GM18507 (cell line): ENCODE results near the gene FKBP10.

Experiments used
- DNase-seq: peaks from one replicate; pipeline ENCODE4 v3.0.0; 2011; ENCODE audit warnings: low read depth; ENCODE audit not compliant: insufficient read length; ENCODE audit errors: extremely low spot score
- FAIRE-seq: peaks from 2 replicates; lab custom pipeline; 2011; peaks lifted over from hg19 to GRCh38; lab: Jason Lieb, UNC

Gene FKBP10

DNA sequence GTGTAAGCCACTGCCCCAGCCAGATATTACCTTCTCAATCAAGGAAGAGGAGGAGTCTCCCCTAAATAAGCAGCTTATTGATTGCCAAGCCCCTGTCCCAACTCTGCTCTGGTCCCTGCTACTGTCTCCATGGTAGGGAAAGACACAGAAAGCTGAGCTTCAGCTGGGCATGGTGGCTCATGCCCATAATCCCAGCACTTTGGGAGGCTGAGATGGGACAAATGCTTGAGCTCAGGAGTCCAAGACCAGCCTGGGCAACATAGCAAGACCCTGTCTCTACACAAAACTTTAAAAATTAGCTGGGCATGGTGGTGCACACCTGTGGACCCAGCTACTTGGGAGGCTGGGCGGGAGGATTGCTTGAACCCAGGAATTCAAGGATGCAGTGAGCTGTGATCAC lies 32.9 kb upstream of the FKBP10 start:
- FAIRE-seq (no peak), DNase-seq (no peak)

DNA sequence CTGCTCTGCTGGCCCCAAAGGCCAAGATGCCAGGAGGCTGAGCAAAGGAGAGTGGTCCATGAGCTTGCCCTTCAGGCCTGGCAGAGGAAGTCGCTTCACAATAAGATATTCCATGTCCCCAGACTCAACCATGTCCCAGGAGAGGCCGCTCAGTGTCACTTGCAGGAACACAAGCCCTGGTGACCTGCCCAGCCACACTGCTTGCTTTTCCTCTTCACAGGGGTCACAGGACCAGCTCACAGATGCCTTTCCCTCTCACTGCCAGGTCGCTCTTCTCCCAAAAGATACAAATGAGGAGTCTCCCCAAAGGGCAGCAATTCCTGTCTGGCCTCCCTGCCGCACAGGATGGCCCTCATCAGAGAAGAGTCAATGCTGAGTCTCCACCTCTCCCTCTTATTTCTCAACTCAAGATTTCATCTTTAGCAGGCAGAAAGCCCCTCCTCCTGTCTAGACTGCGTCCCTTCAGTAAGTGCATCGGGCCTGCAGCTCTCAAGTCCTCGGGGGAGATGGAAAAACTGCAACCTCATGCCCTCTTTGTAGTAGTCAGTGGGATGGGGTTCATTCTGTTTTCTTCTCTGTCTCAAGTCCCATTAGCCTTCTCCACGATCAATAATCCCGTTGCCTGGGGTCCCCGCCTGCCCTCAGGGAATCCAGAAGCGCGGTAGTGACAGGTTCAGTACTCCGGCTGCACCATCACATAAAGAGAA lies 31.2 kb upstream of the FKBP10 start:
- FAIRE-seq (no peak), DNase-seq (no peak)

DNA sequence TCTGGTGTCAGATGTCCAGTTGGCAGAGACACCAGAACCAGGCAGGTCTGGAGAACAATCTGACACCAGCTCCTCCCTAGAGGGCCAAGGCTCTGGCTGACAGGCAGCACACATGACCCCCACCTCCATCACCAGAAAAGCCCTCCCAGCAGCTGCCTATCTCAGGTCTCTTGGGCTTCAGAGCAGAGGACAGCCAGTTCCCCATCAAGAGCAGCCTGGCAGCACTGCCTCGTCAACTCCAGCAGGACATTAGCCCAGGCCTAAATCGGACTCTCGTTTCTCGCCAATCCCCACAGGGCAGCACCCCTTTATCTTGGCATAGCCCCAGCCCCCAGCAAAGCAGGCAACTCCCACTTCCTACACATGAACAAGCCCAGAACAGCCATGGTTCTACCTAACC lies 30.7 kb upstream of the FKBP10 start:
- FAIRE-seq (no peak), DNase-seq (no peak)

DNA sequence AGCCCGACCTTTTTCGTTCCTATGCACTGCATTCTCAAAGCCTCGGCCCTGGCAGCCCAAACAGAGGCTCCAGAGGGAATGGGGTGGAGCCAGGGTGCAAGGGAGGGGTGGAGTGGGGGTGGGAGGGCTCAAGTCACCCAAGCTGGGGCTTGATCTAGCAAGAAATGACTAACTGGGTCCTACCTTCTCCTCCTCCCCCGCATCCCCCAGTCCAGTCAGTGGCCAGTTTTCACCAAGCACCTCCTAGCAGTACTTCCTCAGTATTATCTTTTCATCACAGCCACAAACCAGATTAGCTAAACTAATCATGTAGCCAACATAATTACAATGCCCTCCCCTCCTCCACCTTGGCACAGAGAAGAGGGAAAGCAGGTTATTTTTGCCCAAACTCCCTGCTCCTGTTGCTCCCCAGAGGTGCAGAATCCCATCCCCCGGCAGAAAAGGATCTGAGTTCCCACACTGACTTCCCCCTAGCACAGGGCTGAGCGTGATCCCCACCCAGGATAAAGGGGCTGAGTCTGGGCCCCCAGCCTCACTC lies 28.5 kb upstream of the FKBP10 start:
- FAIRE-seq (no peak), DNase-seq (no peak)

DNA sequence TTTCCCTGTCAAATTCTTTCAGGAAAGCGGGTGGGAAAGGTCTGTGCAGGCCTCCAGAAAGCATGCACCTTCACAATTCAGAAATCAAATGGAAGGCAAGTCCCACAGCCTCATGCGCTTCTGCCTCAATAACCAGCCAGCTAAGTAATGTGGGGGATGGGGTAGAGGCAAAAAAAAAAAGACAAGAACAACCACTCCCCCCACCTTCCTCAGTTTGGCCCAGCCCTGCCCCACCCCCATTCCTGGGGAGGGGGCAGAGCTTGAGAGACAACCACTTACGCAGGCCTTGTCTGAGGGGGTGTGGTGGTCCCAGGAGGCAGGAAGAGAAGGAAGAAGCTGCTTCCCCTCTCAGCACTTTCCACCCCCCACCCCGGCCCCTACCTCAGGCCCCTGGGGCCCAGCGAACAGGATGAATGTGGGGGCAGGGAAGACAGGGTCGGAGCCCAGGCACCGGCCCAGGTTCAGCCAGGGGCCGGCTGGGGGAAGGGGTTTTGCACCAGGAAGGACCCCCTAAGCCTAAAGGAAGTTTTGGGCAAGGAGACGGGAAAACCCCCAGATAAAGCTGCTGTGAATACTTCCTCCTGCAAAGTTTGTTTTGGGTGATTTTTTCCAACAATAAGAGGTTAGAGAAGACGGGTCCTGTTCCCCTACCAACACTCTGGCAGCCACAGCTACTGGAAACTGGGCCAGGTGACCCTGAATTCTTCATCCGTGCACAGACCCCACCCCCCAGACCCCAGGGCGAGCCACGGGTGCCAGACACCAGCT lies 27.5 kb upstream of the FKBP10 start:
- DNase-seq (no peak), FAIRE-seq (no peak)

DNA sequence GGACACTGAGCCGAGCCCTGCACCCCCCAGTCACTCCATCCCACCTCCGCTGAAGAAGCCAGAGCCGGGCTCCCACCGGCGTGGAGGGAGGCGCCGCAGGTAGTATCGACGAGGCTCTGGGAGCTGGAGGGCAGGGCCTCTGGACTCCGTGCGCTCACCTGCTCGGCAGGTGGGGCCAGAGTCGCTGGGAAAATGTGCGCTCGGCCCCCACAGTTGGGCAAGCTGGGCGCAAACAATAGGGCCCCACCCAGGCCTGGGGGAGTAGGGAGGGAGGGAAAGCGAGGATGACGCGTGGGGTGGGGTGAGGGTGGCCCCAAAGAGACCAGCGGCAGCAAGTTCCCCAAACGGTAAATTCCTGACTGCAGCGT lies 27.0 kb upstream of the FKBP10 start:
- FAIRE-seq (no peak), DNase-seq (no peak)

DNA sequence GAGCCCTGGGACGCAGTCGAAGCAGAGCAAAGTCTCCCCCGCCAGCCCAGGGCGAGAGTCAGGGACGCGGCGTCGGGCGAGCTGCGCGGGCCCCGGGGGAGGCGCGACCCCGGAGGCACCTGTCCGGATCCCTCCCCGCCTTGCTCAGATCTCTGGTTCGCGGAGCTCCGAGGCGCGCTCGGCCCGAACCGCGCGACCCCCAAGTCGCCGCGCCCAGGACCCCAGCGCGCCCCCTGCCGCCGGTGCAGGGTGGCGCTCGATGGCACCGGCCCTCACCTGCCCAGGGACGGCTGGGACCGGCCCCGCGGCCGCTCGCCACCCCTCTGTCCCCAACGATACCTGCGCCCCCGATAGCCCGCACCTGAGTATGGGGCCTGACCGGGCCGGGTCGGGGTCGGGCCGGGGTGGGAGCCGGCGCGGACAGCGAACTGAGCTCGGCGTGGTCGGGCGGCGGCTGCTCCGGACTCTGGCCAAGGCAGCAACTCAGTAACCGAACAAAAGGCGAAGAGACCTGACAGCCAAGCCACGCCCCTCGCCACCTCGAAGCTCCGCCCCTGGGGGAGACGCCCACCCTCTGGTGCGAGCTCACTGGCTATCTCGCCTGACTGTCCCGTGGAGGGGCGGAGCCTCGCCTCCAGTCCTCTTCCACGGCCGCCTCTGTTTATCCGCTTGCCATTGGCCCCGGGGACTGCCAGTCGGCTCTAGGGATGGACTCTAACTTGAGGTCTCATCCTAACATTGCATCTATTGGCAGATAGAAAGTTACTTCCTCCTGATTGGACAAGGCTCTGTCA lies 26.4 kb upstream of the FKBP10 start, which contains the start of gene JUP:
Gene JUP, minus strand, starts transcription at position 485 of the 794 bp plus-strand sequence. CDS start 14,857 bp downstream, outside the sequence.
- FAIRE-seq = peak; percentile 87
- peak; percentile 94 for DNase-seq

DNA sequence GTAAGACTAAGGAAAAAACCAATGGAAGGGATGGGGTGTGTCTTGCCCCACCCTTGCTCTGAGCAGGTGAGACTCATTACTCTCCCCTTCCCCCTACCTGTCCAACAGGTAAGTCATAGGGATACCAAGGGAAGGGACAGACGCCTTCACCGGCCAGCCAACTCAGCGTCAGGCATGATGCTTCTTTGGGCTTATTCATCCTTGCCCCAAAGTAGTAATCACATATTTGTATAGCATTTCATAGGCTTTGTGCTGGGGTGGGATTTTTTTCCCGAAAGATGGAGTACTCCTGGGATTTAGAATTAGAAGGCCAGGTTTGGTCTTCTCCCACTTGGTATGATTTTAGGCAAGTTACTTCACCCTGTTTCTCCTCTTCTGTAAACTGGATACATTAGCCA lies 25.8 kb upstream of the FKBP10 start:
- DNase-seq = no peak
- FAIRE-seq = no peak

DNA sequence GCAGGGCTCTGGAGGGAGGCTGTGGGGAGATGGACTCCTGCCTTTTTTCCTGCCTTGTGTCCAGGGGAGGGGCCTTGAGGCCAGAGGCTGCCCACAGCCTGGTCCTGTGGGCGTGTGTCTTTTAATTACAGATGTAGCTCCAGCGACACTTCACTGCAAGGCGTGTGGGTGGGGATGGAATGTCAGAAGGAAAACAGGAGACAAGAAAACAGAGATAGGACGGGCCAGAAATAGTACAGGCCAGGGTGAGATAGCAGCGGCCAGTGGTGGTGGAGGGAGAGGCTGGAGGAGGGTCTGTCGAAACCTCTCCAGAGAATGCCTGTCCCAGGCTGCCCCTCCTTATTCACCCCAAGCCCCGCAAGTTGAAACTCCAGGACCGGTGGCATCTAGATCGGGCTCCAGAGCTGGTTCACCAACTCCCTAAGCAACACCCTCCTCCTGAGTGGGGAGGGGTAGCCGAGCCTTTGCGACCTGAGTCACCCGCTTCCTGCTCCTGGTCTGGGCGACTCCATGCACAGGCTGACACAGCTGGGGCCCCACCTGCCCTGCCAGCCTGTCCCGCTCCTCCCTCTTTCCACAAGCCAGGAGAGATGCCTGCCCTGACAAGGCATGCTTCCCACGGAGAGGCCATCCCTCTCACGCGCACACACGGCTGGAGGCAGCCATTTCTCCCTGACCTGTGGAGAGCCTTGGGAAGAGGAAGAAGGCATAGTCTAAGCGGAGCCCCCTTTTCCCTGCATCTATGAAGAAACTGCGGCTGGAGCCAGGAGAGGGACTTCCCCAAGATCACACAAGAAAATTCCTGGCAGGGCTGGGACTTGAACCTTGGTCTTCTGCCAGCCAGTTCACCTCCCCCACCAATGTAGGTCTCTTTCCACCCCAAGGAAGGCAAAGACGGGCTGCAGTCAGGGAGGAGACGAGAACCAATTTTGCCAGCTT lies 19.7 kb upstream of the FKBP10 start:
- DNase-seq = no peak
- no peak for FAIRE-seq

DNA sequence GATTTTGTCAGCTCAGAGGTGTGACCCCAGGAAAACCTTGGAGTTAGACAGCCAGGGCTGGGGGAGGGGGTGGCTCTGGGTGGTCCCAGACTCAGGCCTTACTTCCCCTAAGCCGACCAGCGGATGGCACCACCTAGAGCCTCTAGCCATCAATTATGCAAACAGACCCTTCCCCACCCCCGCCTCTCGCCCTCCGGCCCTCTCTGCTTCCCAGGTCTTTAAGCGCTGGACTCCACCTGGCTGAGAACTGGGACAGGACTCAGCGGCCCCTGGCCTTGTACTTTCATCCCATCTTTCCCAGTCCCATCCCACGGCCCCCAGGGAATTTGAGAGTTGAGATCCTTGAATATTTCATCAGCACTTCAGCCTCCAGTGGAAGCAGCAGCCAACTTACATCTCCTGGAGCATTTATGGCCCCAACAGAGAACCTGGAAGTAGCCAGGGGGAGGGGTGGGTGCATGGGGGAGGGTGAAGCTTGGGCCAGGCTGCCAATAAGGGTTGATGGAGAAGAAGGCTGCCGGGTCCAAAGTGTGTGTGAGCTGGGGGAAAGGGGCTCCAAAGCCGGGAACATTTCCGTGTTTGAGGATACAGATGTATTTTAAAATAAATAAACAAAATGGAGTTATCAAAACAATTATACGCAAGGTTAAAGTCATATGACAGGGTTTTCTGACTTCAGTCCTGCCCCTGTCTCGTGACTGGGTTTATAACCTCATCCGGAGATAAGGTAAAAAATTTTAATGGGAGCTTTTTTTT lies 18.8 kb upstream of the FKBP10 start:
- no peak for FAIRE-seq
- DNase-seq = no peak

DNA sequence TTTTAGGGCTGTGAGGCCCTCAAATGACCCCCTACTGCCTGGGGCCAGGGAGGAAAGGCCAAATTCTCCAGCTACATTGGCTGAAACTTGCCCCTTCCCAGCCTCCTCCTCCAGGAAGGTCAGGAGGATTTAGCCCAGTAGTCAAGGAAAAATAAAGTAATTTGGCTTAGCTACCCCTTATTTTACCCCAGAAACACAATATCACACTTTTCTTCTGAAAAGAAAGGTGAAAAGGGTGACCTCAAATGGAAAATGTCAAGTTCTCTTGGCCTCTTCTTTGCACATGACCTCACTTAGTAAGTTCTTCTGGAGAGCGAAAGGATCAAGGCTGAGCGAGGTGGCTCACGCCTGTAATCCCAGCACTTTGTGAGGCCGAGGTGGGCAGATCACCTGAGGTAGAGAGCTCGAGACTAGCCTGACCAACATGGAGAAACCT lies 18.2 kb upstream of the FKBP10 start:
- DNase-seq = no peak
- no peak for FAIRE-seq

DNA sequence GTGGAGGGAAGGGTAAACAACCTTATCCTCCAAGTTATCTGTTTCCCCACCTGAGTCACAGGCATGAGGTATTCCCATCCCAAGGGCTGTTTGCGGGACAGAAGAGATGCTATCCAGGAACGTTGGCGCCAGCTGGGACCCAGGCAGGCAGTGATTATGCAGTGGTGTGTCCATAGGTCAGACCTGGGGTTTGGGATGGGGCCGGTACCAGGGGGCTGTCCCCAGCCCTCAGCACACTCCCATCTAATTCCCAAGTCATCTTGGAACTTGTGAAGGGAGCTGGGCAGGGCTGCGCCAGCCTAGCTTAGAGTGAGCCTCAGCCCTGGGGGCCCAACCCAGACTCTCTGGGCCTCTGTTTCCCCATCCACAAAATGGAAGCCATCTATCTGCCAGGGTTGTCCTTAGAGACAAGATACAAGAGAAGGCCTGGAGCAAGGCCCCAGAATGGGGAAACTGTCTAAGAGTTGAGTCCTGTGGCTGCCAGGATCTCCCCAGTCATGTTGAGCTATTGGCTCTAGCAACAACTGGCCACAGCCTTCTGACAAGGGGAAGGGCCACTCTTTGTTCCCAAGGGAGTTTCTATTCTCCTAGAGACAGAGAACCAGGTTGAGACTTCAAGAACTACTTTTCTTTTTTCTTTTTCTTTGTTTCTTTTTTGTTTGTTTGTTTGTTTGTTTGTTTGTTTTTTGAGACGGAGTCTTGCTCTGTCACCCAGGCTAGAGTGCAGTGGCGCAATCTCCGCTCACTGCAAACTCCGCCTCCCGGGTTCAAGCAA lies 16.5 kb upstream of the FKBP10 start:
- no peak for FAIRE-seq
- DNase-seq = no peak

DNA sequence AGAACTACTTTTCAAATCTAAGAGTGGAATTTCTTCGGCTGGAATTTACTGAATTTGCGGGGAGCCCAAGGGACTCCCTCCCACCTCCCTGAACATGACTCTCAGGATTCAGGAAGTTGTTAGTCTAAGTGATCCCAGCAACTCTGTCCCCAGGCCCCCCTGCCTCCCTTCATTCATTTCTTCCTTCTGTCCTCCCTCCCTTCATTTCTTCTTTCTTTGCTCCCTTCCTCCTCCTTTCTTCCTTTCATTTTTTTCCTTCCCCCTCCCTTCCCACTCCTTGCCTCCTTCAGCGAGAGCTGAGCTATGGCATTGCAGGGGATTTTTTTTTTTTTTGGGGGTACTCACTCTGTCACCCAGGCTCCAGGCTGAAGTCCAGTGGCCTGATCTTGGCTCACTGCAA lies 15.4 kb upstream of the FKBP10 start:
- FAIRE-seq = no peak
- DNase-seq = no peak

DNA sequence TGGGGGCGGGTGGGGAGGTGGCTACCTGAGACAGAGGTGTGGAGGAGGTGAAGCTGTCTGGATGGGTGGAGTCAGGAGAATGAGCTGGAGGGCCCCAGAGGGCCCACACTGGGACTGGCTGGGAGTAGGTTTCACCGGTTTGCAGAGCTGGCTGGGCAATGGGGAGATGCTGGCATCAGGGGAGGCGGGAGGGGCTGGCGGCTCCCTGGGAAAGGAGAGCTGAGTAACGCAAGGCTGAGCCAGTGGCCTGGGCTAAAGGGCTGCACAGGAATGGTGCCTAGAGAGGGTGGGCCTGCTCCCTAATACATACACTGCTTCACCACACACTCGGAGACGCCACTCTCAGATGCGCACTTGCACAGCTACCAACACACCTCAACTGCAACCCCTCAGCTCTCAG lies 13.4 kb upstream of the FKBP10 start:
- no peak for DNase-seq
- no peak for FAIRE-seq

DNA sequence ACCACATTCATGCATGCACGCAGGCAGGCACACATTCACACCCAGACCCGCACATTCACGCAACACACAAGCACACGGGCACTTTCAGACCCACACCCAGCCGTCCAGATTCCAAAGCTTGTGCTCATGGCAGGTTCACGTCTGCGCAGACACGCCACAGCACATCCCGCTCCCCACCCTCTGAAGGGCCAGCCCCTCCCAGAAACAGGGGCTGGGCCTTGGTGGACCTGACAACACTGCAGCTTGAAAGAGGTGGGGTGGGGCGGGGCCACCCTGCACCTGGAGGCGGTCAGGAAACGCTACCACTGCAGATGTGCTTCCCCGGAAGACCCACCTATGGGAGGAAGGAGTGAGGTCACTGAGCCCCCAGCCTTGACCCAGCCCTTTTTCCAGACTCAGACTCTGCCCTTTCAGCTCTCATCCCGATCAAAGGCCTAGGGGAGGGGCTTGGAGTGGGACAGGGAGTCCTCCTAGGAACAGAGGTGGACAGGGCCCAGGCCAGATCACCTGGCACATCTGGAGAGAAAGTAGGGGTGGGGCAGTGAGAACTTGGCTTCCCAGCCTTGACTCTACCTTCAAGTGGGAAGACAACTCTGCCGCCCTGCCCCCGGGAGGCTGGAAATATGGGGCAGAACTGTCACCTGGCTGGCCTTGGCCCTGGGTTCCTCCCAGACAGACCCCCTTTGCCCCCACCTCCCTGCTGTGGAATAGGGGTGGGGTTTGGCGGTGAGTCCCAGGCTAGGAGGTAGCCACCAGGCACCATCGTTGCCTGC lies 12.0 kb upstream of the FKBP10 start:
- FAIRE-seq (no peak), DNase-seq (no peak)

DNA sequence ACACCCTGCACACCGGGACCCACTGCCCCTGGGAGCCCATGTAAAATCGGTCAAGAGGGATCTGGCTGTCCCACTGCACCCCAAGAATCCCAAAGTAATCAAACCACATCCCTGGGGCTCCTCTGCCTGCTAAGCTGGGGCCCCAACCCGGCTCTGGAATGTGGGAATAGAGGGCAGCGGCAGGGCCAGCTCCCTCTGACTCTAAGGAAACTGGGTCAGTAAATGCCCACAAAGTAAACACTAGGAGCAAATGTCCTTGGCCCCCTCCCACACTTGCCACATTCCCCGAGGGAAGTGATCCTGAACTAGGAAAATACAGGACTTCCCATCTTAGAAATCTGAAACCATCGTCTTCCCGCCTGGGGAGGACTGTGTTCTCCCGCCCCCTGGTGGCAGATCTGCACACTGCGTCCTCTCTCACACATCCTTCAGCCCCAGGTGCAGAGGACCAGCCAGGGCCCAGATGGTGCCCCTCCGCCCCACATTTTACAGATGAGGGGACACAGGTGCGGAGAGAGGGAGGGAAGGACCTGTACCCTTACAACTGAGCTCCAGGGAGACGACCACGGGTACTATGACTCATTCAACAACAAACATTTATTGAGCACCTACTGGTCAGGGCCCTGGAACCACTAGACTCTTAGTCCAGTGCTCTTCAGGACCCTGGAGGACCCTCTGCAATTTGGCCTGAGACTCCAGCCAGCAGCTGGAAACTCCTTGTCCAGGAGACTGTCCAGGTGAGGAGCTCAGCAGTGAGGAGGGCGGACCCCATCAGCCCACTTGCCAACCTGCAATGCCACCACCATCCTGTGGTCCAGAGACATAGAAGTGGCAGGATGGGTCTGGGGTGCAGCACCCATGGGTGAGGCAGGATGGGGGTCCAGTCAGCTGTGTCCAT lies 11.2 kb upstream of the FKBP10 start:
- DNase-seq (peak; percentile 70), FAIRE-seq (peak; percentile 88)
